GM21515 (cell line): ENCODE measurements around the gene MLN.
"Not testable (repeated sequence)": the region's sequence is repeated elsewhere in the genome, so short reads cannot be mapped to it uniquely, and the experiment has no call there.

ENCODE experiments used
- ATAC-seq: cut with Tn5 transposase; IDR thresholded peaks from one replicate; pipeline ENCODE4 v1.9.1; 2021; ENCODE audit not compliant: unreplicated experiment

The MLN gene

GRCh38 chr6:33836806-33837469 lies 33.1 kb upstream of the MLN start:
- no peak for ATAC-seq

- no peak for ATAC-seq
Measured at GRCh38 chr6:33834401-33835392, 30.9 kb upstream of the MLN start.

GRCh38 chr6:33833599-33833998 lies 29.8 kb upstream of the MLN start:
- no peak for ATAC-seq

- ATAC-seq = not testable (repeated sequence)
Measured at GRCh38 chr6:33832831-33833230, 29.0 kb upstream of the MLN start.

- ATAC-seq = not testable (repeated sequence)
Measured at GRCh38 chr6:33831725-33832124, 27.9 kb upstream of the MLN start.

- no peak for ATAC-seq
Measured at GRCh38 chr6:33830635-33831240, 26.9 kb upstream of the MLN start.

GRCh38 chr6:33828764-33829731 lies 25.2 kb upstream of the MLN start:
- ATAC-seq = no peak

GRCh38 chr6:33828452-33828763 lies 24.6 kb upstream of the MLN start:
- no peak for ATAC-seq

GRCh38 chr6:33827546-33828451 lies 24.0 kb upstream of the MLN start:
- ATAC-seq = no peak

GRCh38 chr6:33826537-33826936 lies 22.7 kb upstream of the MLN start:
- no peak for ATAC-seq

- ATAC-seq = no peak
Measured at GRCh38 chr6:33824461-33825154, 20.8 kb upstream of the MLN start.

GRCh38 chr6:33823806-33824205 lies 20.0 kb upstream of the MLN start:
- no peak for ATAC-seq

- ATAC-seq = no peak
Measured at GRCh38 chr6:33822575-33823395, 19.0 kb upstream of the MLN start.

GRCh38 chr6:33820784-33821520 lies 17.1 kb upstream of the MLN start:
- no peak for ATAC-seq

GRCh38 chr6:33820243-33820642 lies 16.4 kb upstream of the MLN start:
- no peak for ATAC-seq

- no peak for ATAC-seq
Measured at GRCh38 chr6:33819021-33819420, 15.2 kb upstream of the MLN start.

- no peak for ATAC-seq
Measured at GRCh38 chr6:33818293-33818692, 14.5 kb upstream of the MLN start.

GRCh38 chr6:33817489-33817888 lies 13.7 kb upstream of the MLN start:
- no peak for ATAC-seq
